ENCODE data around the gene TOP3B.
"Not testable (repeated sequence)": the region's sequence is repeated elsewhere in the genome, so short reads cannot be mapped to it uniquely, and the experiment has no call there.

Gene TOP3B

GRCh38 chr22:21916309-21916918 is 66.2 kb downstream of the TOP3B start:
- no peak for DNase-seq (ENCODE audit: low spot score)
- H3K4me3 ChIP-seq: no peak overlapping the region
- no peak overlapping the region for H3K27ac ChIP-seq
- TF ChIP-seq, protein P1, sequence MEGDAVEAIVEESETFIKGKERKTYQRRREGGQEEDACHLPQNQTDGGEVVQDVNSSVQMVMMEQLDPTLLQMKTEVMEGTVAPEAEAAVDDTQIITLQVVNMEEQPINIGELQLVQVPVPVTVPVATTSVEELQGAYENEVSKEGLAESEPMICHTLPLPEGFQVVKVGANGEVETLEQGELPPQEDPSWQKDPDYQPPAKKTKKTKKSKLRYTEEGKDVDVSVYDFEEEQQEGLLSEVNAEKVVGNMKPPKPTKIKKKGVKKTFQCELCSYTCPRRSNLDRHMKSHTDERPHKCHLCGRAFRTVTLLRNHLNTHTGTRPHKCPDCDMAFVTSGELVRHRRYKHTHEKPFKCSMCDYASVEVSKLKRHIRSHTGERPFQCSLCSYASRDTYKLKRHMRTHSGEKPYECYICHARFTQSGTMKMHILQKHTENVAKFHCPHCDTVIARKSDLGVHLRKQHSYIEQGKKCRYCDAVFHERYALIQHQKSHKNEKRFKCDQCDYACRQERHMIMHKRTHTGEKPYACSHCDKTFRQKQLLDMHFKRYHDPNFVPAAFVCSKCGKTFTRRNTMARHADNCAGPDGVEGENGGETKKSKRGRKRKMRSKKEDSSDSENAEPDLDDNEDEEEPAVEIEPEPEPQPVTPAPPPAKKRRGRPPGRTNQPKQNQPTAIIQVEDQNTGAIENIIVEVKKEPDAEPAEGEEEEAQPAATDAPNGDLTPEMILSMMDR (IDR thresholded peaks at IDR 0.05): no peak

DNA sequence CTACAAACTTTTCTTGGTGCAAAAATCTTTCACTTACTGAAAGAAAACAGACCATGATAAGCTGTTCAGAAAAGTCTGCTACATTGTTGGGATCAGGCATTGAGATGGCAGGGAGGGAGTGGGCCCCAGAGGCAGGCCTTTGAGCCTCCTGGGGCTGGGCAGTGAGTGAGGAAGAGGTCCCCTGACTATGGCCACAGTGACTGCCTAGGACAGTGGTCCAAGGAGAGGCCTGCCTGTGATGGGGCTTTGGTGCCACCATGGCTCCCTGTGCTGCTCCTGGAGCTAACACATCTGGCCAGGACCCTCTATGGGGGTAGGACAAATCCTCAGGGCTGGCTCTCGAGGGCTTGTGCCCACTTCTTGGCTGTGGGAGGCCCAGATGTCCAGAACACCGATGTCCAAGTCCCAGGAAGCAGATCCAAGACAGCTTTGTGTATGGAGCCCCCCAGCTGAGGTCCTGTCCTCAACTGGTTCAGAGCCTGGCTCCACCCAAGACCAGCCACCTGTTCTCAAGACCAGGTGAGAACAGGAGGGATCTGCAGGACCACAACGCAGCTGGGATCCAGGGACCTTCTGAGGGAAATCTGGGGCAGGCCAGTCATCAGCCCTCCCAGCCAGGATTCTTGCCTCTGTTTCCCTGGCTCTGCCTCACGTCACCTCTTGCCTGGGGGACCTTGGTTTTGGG is 66.8 kb downstream of the TOP3B start:
- no peak overlapping the region for H3K4me3 ChIP-seq
- no peak overlapping the region for H3K27ac ChIP-seq
- TF ChIP-seq, protein P1 (IDR thresholded peaks at IDR 0.05): no peak
- no peak for DNase-seq (ENCODE audit: low spot score)

GRCh38 chr22:21914033-21914642 is 68.4 kb downstream of the TOP3B start:
- H3K4me3 ChIP-seq; H3K27ac ChIP-seq; DNase-seq (ENCODE audit: low spot score): not testable (repeated sequence)

- not testable (repeated sequence) for H3K27ac ChIP-seq; H3K4me3 ChIP-seq; DNase-seq (ENCODE audit: low spot score)
These were observed 72.2 kb downstream of the TOP3B start for GRCh38 chr22:21910367-21910766.

DNA sequence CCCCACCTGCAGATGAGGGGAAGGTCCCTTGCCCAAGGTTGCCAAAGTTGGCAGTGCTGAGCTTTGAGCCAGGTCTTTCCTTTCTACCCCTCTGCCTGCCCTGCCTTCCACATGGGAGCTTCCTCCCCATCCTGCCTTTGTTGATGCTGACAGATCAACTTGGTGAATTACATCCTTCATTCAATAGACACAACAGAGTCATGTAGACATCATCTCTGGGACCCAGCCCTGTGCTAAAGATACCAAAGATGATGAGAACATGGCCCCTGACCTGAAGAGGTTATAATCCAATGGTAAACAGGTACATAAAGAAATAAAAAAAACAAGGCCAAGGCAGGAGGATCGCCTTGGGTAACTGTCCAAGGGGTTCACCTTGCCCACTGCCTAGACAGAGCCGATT is 72.7 kb downstream of the TOP3B start:
- TF ChIP-seq, protein P1 (IDR thresholded peaks at IDR 0.05): no peak
- Histone ChIP-seq H3K4me3 (no peak overlapping the region), H3K27ac (no peak overlapping the region)
- no peak for DNase-seq (ENCODE audit: low spot score)

DNA sequence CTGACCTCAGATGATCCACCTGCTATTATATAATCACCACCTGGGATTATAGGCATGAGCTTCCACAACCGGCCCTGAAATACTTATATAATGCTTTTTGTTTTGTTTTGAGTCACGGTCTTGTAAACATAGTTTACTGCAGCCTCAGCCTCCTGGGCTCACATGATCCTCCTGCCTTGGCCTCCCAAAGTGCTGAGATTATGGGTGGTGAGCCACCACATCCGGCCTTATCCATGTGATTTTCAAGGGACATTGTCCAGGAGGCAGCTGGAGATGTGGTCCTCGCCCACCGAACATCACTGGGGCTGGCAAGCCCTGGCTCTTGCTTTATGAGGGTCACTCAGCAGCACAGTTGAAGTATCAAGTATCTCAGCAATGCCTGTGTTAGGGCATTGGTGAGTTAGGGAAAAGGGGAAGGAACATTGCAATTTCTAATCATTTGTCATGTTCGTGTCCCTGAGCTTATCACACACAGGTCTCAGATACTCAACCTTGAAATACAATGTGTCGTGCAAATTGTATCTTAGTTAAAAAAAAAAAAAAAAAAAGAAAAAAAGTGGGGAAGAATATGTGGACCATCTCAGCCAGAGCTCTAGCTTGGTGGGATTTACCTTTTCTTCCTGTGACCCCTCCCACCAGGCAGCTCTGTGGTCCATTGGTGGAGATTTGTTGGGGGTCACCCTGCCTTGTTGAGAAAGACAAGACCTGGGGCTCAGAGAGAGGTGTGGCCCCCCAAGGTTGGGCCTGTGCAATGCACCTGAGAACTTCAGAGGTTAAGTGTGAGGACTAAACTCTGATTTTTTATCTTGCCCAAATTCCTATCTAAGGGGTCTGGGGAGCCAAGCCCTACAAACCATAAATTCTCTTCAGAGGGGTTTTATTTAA is 74.7 kb downstream of the TOP3B start:
- TF ChIP-seq, protein P1 (IDR thresholded peaks at IDR 0.05): no peak

More for the DNA sequence above, 74.7 kb downstream of the TOP3B start:
- Histone ChIP-seq H3K27ac (no peak overlapping the region), H3K4me3 (no peak overlapping the region)
- DNase-seq (ENCODE audit: low spot score): no peak
